HepG2 (cell line): ENCODE measurements around the gene CAGE1. TPM values are rescaled to one million over a fixed set of nuclear protein-coding genes. Genes with fewer than 3 reads are reported as not detected.

Experiments used
- ARID2 ChIP-seq: sonication (generic); formaldehyde crosslinking; IDR thresholded peaks from 2 replicates; pipeline ENCODE4 v1.8.1; 2022; ENCODE audit warnings: mild to moderate bottlenecking, missing genetic modification reagents, borderline replicate concordance
- FOXK1 ChIP-seq: sonication (generic); formaldehyde crosslinking; IDR thresholded peaks from 2 replicates; pipeline ENCODE4 v1.4.0; 2020; ENCODE audit warnings: low read depth, missing genetic modification reagents, borderline replicate concordance
- HOXD1 ChIP-seq: sonication (generic); formaldehyde crosslinking; IDR thresholded peaks from 2 replicates; pipeline ENCODE4 v1.5.0; 2020; ENCODE audit warnings: missing genetic modification reagents
- JDP2 ChIP-seq: sonication (generic); formaldehyde crosslinking; IDR thresholded peaks from 2 replicates; pipeline ENCODE4 v1.8.1; 2022; ENCODE audit warnings: missing genetic modification reagents, borderline replicate concordance
- JUNB ChIP-seq: sonication (generic); formaldehyde crosslinking; IDR thresholded peaks from 2 replicates; pipeline ENCODE4 v1.8.0; 2022; ENCODE audit warnings: missing genetic modification reagents, mild to moderate bottlenecking, borderline replicate concordance
- KDM5B ChIP-seq: sonication (generic); formaldehyde crosslinking; IDR thresholded peaks from 2 replicates; pipeline ENCODE4 v1.4.0; 2020; ENCODE audit warnings: missing genetic modification reagents, mild to moderate bottlenecking, borderline replicate concordance
- MTA1 ChIP-seq: sonication (generic); formaldehyde crosslinking; IDR thresholded peaks from 2 replicates; pipeline ENCODE4 v1.4.0; 2020; ENCODE audit warnings: missing genetic modification reagents, mild to moderate bottlenecking, borderline replicate concordance
- NFATC3 ChIP-seq: sonication (generic); formaldehyde crosslinking; IDR thresholded peaks from 2 replicates; pipeline ENCODE4 v1.5.1; 2020; ENCODE audit warnings: mild to moderate bottlenecking, missing genetic modification reagents
- PCBP2 ChIP-seq: fragments of 200-400 bp; formaldehyde crosslinking; optimal IDR thresholded peaks from 2 replicates; pipeline ENCODE3; 2018; ENCODE audit warnings: low read length, low read depth; ENCODE audit not compliant: poor library complexity, severe bottlenecking
- PLSCR1 ChIP-seq: sonication (generic); formaldehyde crosslinking; IDR thresholded peaks from 2 replicates; pipeline ENCODE4 v1.5.0; 2020; ENCODE audit warnings: missing genetic modification reagents, mild to moderate bottlenecking, borderline replicate concordance
- POGK ChIP-seq: sonication (generic); formaldehyde crosslinking; conservative IDR thresholded peaks from 2 replicates; pipeline ENCODE4 v1.8.0; 2022; ENCODE audit warnings: mild to moderate bottlenecking, moderate library complexity, missing genetic modification reagents
- SRSF4 ChIP-seq: fragments of 200-400 bp; formaldehyde crosslinking; IDR thresholded peaks from one replicate; pipeline ENCODE4 v1.6.1; 2018; ENCODE audit warnings: mild to moderate bottlenecking, low read depth, low read length, moderate library complexity; ENCODE audit not compliant: poor library complexity, severe bottlenecking
- ZBTB46 ChIP-seq: sonication (generic); formaldehyde crosslinking; IDR thresholded peaks from 2 replicates; pipeline ENCODE4 v1.4.0; 2020; ENCODE audit warnings: mild to moderate bottlenecking, missing genetic modification reagents, borderline replicate concordance
- ZBTB7A ChIP-seq: sonication (generic); formaldehyde crosslinking; IDR thresholded peaks from 2 replicates; pipeline ENCODE4 v1.8.0; 2022; ENCODE audit warnings: mild to moderate bottlenecking, missing genetic modification reagents
- ZNF142 ChIP-seq: sonication (generic); formaldehyde crosslinking; IDR thresholded peaks from 2 replicates; pipeline ENCODE4 v1.4.0; 2020; ENCODE audit warnings: missing genetic modification reagents
- ZNF567 ChIP-seq: sonication (generic); formaldehyde crosslinking; IDR thresholded peaks from 2 replicates; pipeline ENCODE4 v1.8.1; 2023; ENCODE audit warnings: mild to moderate bottlenecking, missing genetic modification reagents, borderline replicate concordance
- ZNF570 ChIP-seq: sonication (generic); formaldehyde crosslinking; IDR thresholded peaks from 2 replicates; pipeline ENCODE4 v1.4.0; 2020; ENCODE audit warnings: mild to moderate bottlenecking, missing genetic modification reagents, borderline replicate concordance
- ZSCAN31 ChIP-seq: sonication (generic); formaldehyde crosslinking; IDR thresholded peaks from 2 replicates; pipeline ENCODE4 v1.5.0; 2020; ENCODE audit warnings: low read depth, mild to moderate bottlenecking, missing genetic modification reagents
- polyA plus RNA-seq, 8 experiments: library from polyadenylated mRNA; depleted of rRNA in 3 of 8; stranded (reverse) in 7 of 8; unstranded in 1 of 8; fragments of >200 nt; fragmentation: Illumina TruSeq in 4 of 8; extraction: Trizol in 4 of 8; gene quantifications; 2 replicates each; pipeline versions ENCODE4 v1.2.1 to v1.2.3, GENCODE V29; 2011 to 2016; ENCODE audit warnings: low read depth in 4 of 8, missing spikeins in 1 of 8, mixed read lengths in 1 of 8; ENCODE audit not compliant: insufficient read depth in 1 of 8
- total RNA-seq, 5 experiments: library from RNA; depleted of rRNA; stranded (reverse); fragments of >200 nt; fragmentation: Illumina TruSeq; extraction: Trizol; gene quantifications; 2 replicates each; pipeline ENCODE4 v1.2.3, GENCODE V29; 2016; ENCODE audit warnings: low read depth in 1 of 5

Gene CAGE1
- total and polyA plus RNA-seq, 2 of the 13 experiments (the other 11 are each of a cell fraction or from before 2014, with no cell fraction given) = 0.03 to 0.15 TPM

GRCh38 chr6:7426447-7427169, 37.1 kb upstream of the CAGE1 start (continued):
- TF ChIP-seq PLSCR1 (CRISPR knock-in tag) (no peak), ZBTB7A (no peak), ARID2 (CRISPR knock-in tag) (no peak), JDP2 (no peak), KDM5B (CRISPR knock-in tag) (no peak), JUNB (no peak), ZNF142 (no peak), POGK (CRISPR knock-in tag) (0 out of 2 replicates have a peak, but pooled peaks have one; percentile 61), ZNF570 (no peak), ZBTB46 (CRISPR knock-in tag) (no peak), ZSCAN31 (CRISPR knock-in tag) (no peak), MTA1 (CRISPR knock-in tag) (no peak), SRSF4 (no peak), ZNF567 (CRISPR knock-in tag) (no peak), PCBP2 (no peak), FOXK1 (CRISPR knock-in tag) (peak; percentile 48; the same call in 1 of the 2 replicates), HOXD1 (CRISPR knock-in tag) (no peak), NFATC3 (no peak)
